Measurements from ENCODE around the gene LONP1. TPM values are rescaled to one million over a fixed set of nuclear protein-coding genes. Genes with fewer than 3 reads are reported as not detected.

The LONP1 gene
- polyA plus RNA-seq, 3 donors = 12.1 to 37.2 (median 13.8) TPM

DNA sequence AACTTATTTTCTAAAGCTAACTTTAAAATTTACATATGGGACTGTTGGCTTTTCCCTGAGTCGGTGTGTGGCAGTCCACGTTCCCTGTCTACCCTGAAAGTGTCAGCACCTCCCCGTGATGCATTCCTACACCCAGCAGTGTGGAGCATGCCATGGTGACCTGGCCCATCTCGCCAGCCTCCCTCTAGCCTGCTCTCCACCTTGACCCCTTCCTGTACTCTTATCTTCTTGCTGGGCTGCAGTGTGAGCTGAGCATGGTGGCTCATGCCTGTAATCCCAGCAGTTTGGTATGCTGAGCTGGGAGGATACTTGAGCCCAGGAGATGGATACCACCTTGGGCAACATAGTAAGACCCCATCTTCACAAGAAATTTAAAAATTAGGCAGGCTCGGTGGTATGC, 65.0 kb downstream of the LONP1 start:
- H3K9me3 ChIP-seq (replicated peaks in 1 of 2; ENCODE audit: control insufficient read depth in 1 of 2, insufficient read depth in 1 of 2, low read length in 2 of 2) = no peaks in the 10 kb centered on the region
- no peak overlapping the region for H2AFZ ChIP-seq (ENCODE audit: insufficient read depth, low read depth, low read length, poor library complexity, severe bottlenecking)
- H3K27me3 Mint-ChIP-seq (ENCODE audit: low read depth in 3 of 3) = no peaks in the 10 kb centered on the region
- peaks cover 88 to 98% of the 10 kb centered on the region in 2 donors for H3K36me3 ChIP-seq (replicated peaks in 1 of 2; ENCODE audit: control insufficient read depth in 1 of 2, insufficient read depth in 2 of 2, low read length in 2 of 2)
- no peaks in the 10 kb centered on the region for H3K4me1 Mint-ChIP-seq
- H3K27me3 ChIP-seq (ENCODE audit: control insufficient read depth in 2 of 2, insufficient read depth in 2 of 2, low read length in 2 of 2) = no peaks in the 10 kb centered on the region
- intact Hi-C loops (cut with micrococcal nuclease) = no loop called here
- H3K9me3 Mint-ChIP-seq = no peaks in the 10 kb centered on the region
- no peak for DNase-seq
- no peak overlapping the region for H3K27ac ChIP-seq (ENCODE audit: low read depth in 1 of 2, low read length in 2 of 2)
- H3K9ac ChIP-seq (ENCODE audit: insufficient read depth, low read length, poor library complexity, severe bottlenecking) = no peak overlapping the region
- 100% methylated on average over 2 of the region's 5 CpGs for WGBS (ENCODE audit: insufficient coverage)
- H3K79me2 ChIP-seq (ENCODE audit: insufficient read depth, low read length) = peaks cover 4% of the 10 kb centered on the region
- H3K4me3 Mint-ChIP-seq = no peak overlapping the region
- no peak overlapping the region for H3K4me3 ChIP-seq (replicated peaks in 1 of 3; ENCODE audit: low read depth in 2 of 3, low read length in 3 of 3)
- peaks cover 68% of the 10 kb centered on the region for H4K20me1 ChIP-seq (ENCODE audit: insufficient read depth, low read length)
- H3K27ac Mint-ChIP-seq = peak overlapping the region in 2 of 7 donors; percentile 10 to 12
- TF ChIP-seq, protein P1, sequence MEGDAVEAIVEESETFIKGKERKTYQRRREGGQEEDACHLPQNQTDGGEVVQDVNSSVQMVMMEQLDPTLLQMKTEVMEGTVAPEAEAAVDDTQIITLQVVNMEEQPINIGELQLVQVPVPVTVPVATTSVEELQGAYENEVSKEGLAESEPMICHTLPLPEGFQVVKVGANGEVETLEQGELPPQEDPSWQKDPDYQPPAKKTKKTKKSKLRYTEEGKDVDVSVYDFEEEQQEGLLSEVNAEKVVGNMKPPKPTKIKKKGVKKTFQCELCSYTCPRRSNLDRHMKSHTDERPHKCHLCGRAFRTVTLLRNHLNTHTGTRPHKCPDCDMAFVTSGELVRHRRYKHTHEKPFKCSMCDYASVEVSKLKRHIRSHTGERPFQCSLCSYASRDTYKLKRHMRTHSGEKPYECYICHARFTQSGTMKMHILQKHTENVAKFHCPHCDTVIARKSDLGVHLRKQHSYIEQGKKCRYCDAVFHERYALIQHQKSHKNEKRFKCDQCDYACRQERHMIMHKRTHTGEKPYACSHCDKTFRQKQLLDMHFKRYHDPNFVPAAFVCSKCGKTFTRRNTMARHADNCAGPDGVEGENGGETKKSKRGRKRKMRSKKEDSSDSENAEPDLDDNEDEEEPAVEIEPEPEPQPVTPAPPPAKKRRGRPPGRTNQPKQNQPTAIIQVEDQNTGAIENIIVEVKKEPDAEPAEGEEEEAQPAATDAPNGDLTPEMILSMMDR (IDR thresholded peaks at IDR 0.05) = no peak
- H3K36me3 Mint-ChIP-seq = peaks cover 84 to 98% of the 10 kb centered on the region in 2 donors
- no peak overlapping the region for H3K4me2 ChIP-seq (replicated peaks; ENCODE audit: extremely low read depth, low read length, poor library complexity, severe bottlenecking)
- H3K4me1 ChIP-seq (ENCODE audit: control insufficient read depth in 1 of 2, insufficient read depth in 2 of 2, low read length in 2 of 2) = no peaks in the 10 kb centered on the region

DNA sequence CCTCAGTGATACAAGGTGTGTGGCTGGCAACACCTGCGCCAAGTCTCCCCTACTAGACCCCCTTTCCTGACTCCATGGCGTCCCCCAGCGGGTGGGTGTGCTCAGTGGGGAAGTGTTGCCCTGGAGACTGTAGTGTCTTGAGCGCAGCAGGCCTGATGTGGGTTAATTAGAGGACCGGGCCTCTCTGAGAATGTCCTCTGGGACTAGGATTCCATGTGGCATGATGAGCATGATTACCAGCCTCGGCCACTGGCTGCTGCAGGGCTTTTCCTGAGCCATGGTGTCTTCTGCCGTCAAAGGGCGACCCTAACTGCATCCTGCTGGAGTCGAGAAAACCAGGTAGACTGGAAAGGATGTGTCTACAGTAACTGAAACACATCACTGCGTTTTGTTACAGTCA, 67.7 kb downstream of the LONP1 start:
- Histone ChIP-seq H3K27ac (ENCODE audit: low read depth in 1 of 2, low read length in 2 of 2) (no peak overlapping the region), H3K4me2 (replicated peaks; ENCODE audit: extremely low read depth, low read length, poor library complexity, severe bottlenecking) (no peak overlapping the region), H3K9ac (ENCODE audit: insufficient read depth, low read length, poor library complexity, severe bottlenecking) (no peak overlapping the region), H4K20me1 (ENCODE audit: insufficient read depth, low read length) (peaks cover 79% of the 10 kb centered on the region), H3K79me2 (ENCODE audit: insufficient read depth, low read length) (peaks cover 7% of the 10 kb centered on the region), H3K4me1 (ENCODE audit: control insufficient read depth in 1 of 2, insufficient read depth in 2 of 2, low read length in 2 of 2) (no peaks in the 10 kb centered on the region), H3K4me3 (replicated peaks in 1 of 3; ENCODE audit: low read depth in 2 of 3, low read length in 3 of 3) (no peak overlapping the region), H3K27me3 (ENCODE audit: control insufficient read depth in 2 of 2, insufficient read depth in 2 of 2, low read length in 2 of 2) (no peaks in the 10 kb centered on the region), H3K9me3 (replicated peaks in 1 of 2; ENCODE audit: control insufficient read depth in 1 of 2, insufficient read depth in 1 of 2, low read length in 2 of 2) (no peaks in the 10 kb centered on the region), H2AFZ (ENCODE audit: insufficient read depth, low read depth, low read length, poor library complexity, severe bottlenecking) (no peak overlapping the region), H3K36me3 (replicated peaks in 1 of 2; ENCODE audit: control insufficient read depth in 1 of 2, insufficient read depth in 2 of 2, low read length in 2 of 2) (peaks cover 86 to 93% of the 10 kb centered on the region in 2 donors)
- no peaks in the 10 kb centered on the region for H3K9me3 Mint-ChIP-seq
- TF ChIP-seq, protein P1 (IDR thresholded peaks at IDR 0.05) = no peak
- H3K27me3 Mint-ChIP-seq (ENCODE audit: low read depth in 3 of 3) = no peaks in the 10 kb centered on the region
- peak overlapping the region in 2 of 7 donors; percentile 42 to 63 for H3K27ac Mint-ChIP-seq
- no peaks in the 10 kb centered on the region for H3K4me1 Mint-ChIP-seq
- H3K4me3 Mint-ChIP-seq = no peak overlapping the region
- intact Hi-C loops (cut with micrococcal nuclease) = no loop called here
- peaks cover 84 to 92% of the 10 kb centered on the region in 2 donors for H3K36me3 Mint-ChIP-seq
- WGBS (ENCODE audit: insufficient coverage) = 97% methylated on average over 7 of the region's 10 CpGs
- DNase-seq = no peak
